ENCODE data around the gene MARCHF10. TPM values are rescaled to one million over a fixed set of nuclear protein-coding genes. Genes with fewer than 3 reads are reported as not detected.

Gene MARCHF10
- total RNA-seq, 2 experiments from 2014 or later, result not detected

GRCh38 chr17:62792447-62792800, 15.7 kb downstream of the MARCHF10 start:
- Mint-ChIP-seq H3K36me3 (ENCODE audit: low read depth) (no peaks in the 10 kb centered on the region), H3K4me1 (ENCODE audit: low read depth) (peaks cover 15% of the 10 kb centered on the region), H3K9me3 (peaks cover 3% of the 10 kb centered on the region), H3K4me3 (no peak overlapping the region), H3K27me3 (peaks cover 10% of the 10 kb centered on the region), H3K27ac (no peak overlapping the region)
- Histone ChIP-seq H3K4me3 (ENCODE audit: low read length) (no peak overlapping the region), H3K9me3 (ENCODE audit: control insufficient read depth in 1 of 2, insufficient read depth in 1 of 2, low read length in 2 of 2) (peaks cover 0 to 16% of the 10 kb centered on the region in 2 experiments), H3K27ac (ENCODE audit: low read depth in 1 of 2, low read length in 2 of 2) (no peak overlapping the region), H3K27me3 (ENCODE audit: control insufficient read depth in 1 of 2, insufficient read depth in 2 of 2, low read length in 2 of 2) (peaks cover 0 to 3% of the 10 kb centered on the region in 2 experiments), H3K4me1 (ENCODE audit: insufficient read depth, low read length) (peaks cover 4% of the 10 kb centered on the region), H3K36me3 (ENCODE audit: insufficient read depth, low read length) (no peaks in the 10 kb centered on the region)
- DNase-seq (no peak), ATAC-seq (ENCODE audit: poor library complexity) (no peak)
- CTCF ChIA-PET, result no interaction called here
- POLR2A ChIA-PET, result no interaction called here
- intact Hi-C loops (cut with DNase I, micrococcal nuclease), result loop anchor here in 1 of 2 experiments (10.0 kb wide), 1 partner anchor 62 kb away; no protein-coding TSS in a partner anchor
- TF ChIP-seq CTCF (IDR thresholded peaks at IDR 0.05), result no peak

- Histone ChIP-seq H3K4me1 (ENCODE audit: insufficient read depth, low read length) (peaks cover 4% of the 10 kb centered on the region), H3K27me3 (ENCODE audit: control insufficient read depth in 1 of 2, insufficient read depth in 2 of 2, low read length in 2 of 2) (peaks cover 0 to 3% of the 10 kb centered on the region in 2 experiments), H3K9me3 (ENCODE audit: control insufficient read depth in 1 of 2, insufficient read depth in 1 of 2, low read length in 2 of 2) (peaks cover 0 to 16% of the 10 kb centered on the region in 2 experiments), H3K36me3 (ENCODE audit: insufficient read depth, low read length) (no peaks in the 10 kb centered on the region), H3K4me3 (ENCODE audit: low read length) (no peak overlapping the region), H3K27ac (ENCODE audit: low read depth in 1 of 2, low read length in 2 of 2) (no peak overlapping the region)
- DNase-seq (no peak), ATAC-seq (ENCODE audit: poor library complexity) (no peak)
- no peak overlapping the region for H3K27ac Mint-ChIP-seq
- peaks cover 8% of the 10 kb centered on the region for H3K27me3 Mint-ChIP-seq
- H3K4me1 Mint-ChIP-seq (ENCODE audit: low read depth), result peaks cover 15% of the 10 kb centered on the region
- H3K36me3 Mint-ChIP-seq (ENCODE audit: low read depth), result no peaks in the 10 kb centered on the region
- ChIA-PET CTCF (no interaction called here), POLR2A (no interaction called here)
- H3K9me3 Mint-ChIP-seq, result peaks cover 3% of the 10 kb centered on the region
- H3K4me3 Mint-ChIP-seq, result no peak overlapping the region
- no peak for TF ChIP-seq CTCF (IDR thresholded peaks at IDR 0.05)
- intact Hi-C loops (cut with DNase I, micrococcal nuclease), result loop anchor here in 1 of 2 experiments (10.0 kb wide), 1 partner anchor 63 kb away; no protein-coding TSS in a partner anchor
These were observed 16.2 kb downstream of the MARCHF10 start for GRCh38 chr17:62791767-62792446.

- TF ChIP-seq CTCF (IDR thresholded peaks at IDR 0.05), result no peak
- H3K36me3 Mint-ChIP-seq (ENCODE audit: low read depth), result no peaks in the 10 kb centered on the region
- H3K4me3 Mint-ChIP-seq, result no peak overlapping the region
- ChIA-PET CTCF (no interaction called here), POLR2A (no interaction called here)
- Histone ChIP-seq H3K4me3 (ENCODE audit: low read length) (no peak overlapping the region), H3K27ac (ENCODE audit: low read depth in 1 of 2, low read length in 2 of 2) (no peak overlapping the region), H3K4me1 (ENCODE audit: insufficient read depth, low read length) (peaks cover 4% of the 10 kb centered on the region), H3K36me3 (ENCODE audit: insufficient read depth, low read length) (no peaks in the 10 kb centered on the region), H3K9me3 (ENCODE audit: control insufficient read depth in 1 of 2, insufficient read depth in 1 of 2, low read length in 2 of 2) (peaks cover 0 to 16% of the 10 kb centered on the region in 2 experiments), H3K27me3 (ENCODE audit: control insufficient read depth in 1 of 2, insufficient read depth in 2 of 2, low read length in 2 of 2) (peaks cover 0 to 3% of the 10 kb centered on the region in 2 experiments)
- H3K9me3 Mint-ChIP-seq, result peaks cover 3% of the 10 kb centered on the region
- DNase-seq, result no peak
- no peak for ATAC-seq (ENCODE audit: poor library complexity)
- intact Hi-C loops (cut with DNase I, micrococcal nuclease), result loop anchor here in 1 of 2 experiments (10.0 kb wide), 1 partner anchor 64 kb away; no protein-coding TSS in a partner anchor
- peaks cover 15% of the 10 kb centered on the region for H3K4me1 Mint-ChIP-seq (ENCODE audit: low read depth)
- H3K27me3 Mint-ChIP-seq, result peaks cover 5% of the 10 kb centered on the region
- no peak overlapping the region for H3K27ac Mint-ChIP-seq
These were observed 16.8 kb downstream of the MARCHF10 start for GRCh38 chr17:62791235-62791734.
